COR-L47 (cell line): ENCODE data around the gene NINJ1.
"Not testable (repeated sequence)": the region's sequence is repeated elsewhere in the genome, so short reads cannot be mapped to it uniquely, and the experiment has no call there.

Source experiments
- DNase-seq: peaks from one replicate; lab custom pipeline; 2025; lab: John Stamatoyannopoulos, UW

NINJ1 gene

DNA sequence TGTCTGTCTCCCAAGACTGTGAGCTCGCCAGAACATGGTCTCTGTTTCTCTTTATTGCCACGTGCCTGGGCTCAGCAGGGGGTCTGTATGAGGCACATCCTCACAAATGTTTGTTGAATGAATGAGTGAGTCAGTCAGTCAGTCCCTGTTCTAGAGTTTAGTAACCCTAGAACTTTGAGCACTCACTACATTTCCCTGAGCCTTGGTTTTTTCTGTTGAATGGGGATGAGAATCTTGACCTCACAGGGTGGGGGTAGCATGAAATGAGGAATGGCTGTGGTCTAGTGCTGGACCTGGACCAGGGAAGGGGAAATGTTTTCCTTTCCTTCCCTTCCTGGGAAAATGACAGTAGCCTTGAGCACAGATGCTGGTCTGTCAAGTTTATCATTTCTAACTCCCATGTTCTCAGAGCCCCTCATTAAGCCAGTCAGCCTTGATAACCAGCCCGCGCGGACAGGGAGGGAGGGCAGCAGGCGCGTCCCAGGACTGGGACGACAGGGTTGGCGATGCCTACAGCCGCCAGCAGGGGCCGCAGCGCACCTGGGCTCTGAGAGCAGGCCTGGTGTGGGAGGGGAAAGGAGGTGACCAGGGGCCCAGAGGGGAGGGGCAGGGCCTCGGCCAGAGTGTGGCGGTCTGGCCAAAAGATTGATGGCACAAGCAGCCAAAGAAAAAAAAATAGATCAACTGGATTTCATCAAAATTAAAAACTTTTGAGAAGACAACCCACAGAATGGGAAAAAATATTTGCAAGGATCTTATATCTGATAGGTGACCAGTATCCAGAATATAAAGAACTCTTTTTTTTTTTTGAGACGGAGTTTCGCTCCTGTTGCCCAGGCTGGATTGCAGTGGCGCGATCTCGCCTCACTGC lies 25.8 kb upstream of the NINJ1 start:
- peak; percentile 63 for DNase-seq

DNA sequence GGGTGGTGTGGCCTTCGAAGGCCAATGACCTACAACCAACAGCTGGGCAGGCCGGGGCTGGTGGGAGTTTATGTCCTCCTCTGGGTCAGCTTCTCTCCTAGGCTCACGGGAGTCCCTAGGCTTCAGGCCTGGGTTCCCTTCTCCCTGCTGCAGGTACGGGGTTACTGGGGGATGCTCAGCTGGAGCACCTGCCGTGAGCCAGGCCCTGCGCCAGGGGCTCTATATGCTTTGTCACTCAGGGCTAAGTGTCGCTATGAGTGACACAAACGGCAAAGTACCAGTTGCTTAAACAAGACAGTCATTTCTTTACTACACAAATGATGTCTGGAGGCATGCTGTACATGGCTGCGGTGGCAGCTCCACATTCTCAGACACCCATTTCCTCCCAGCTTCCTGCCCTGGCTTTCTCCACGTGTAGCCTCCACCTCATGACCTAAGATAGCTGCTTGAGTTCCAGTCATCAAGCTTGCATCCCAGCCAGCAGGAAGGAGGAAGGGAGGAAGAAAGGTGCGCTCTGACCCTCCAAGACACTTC lies 22.5 kb upstream of the NINJ1 start:
- no peak for DNase-seq

DNA sequence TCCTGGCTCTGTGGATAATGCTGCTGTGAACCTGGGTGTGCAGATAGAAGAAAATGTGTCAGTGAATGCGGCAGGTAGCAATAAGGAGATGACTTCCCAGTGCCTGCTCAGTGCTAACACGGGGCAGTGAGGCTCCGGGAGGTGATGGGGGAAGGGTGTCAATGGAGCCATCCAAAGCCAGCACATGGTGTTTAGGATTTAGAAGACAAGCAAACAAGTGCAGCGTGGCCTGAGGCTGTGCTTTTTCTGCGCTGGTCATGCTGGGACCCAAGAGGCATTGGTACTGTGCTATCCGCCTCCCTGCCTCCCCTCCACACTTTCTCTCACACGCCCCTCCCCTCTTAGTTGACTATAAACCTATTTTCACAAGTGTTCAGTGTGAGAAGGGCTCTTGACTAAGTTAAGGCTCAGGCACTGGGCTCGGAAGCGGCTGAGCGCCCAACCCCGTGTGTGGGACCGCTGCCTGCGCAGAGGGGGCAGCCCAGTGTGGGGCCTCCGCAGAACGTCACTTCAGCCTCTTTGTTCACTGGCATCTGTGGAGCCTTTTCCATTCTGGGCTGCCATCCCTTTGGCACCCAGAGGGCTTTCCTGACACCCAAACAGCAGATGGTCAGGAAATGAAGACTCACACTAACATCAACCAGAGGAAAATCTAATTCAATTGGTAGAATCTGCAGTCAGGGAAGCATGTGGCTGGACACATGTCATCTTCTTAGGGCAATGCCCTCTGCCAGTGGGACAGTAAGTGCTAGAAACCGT lies 21.8 kb upstream of the NINJ1 start:
- no peak for DNase-seq

DNA sequence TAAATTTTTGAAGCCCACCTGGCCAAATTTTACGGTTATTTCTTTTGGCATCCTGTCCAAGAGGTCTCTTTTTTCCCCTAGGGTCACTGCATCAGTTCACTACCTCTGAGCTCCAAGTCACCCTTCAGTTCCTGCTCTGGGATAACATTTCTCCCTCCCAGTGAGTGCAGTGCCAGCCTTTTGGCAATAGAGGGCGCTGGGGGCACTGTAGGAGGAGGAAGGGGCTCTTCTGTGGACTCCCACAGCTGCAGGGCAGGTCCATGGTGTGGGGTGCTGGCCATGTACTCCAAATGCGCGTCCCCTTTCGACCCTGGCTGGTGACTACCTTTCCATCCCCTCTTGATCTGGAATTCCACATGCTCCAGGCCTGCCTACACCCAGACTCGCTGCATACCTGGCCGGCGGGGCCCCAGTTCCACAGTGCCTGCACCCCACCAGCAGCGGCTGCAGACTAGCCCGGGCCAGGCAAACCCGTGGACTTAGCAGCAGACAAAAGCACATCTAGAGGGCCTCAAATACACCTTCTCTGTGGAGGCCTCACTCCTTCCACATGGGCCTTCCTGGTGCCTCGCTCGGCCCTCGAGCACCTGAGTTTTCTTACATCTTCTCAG lies 20.3 kb upstream of the NINJ1 start:
- DNase-seq: peak; percentile 30

DNA sequence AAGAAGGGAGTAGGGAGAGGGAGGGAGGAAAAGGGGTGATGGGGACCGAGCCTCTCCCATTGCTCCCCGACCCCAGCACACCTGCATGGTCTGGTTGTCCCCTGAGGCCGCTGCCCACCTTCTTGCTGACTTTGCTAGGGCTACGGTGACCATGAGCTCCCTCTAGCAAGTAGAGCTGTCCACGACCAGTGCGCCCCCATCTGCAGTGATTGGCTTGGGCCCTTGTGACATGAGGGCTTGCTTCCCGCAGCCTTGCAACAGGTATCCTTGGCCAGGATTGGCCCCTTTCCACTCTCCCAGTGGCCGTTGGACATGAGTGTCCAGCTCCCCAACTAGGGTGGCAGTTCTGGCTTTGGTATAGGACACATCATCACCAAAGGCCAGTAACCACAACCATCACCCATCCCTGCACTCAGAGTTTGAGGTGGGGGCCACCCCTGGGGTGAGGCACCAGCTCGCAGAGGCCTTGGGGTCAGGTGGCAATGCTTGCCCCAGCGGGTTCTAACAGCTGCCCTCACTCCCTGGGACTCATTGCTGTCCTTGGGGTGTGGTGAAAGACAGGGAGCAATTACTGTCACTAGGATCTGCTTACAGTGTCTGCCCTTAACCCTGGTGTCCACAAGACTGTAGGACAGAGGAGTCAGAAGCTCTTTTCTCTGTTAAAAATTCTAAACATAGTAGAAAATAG lies 17.2 kb upstream of the NINJ1 start:
- no peak for DNase-seq

DNA sequence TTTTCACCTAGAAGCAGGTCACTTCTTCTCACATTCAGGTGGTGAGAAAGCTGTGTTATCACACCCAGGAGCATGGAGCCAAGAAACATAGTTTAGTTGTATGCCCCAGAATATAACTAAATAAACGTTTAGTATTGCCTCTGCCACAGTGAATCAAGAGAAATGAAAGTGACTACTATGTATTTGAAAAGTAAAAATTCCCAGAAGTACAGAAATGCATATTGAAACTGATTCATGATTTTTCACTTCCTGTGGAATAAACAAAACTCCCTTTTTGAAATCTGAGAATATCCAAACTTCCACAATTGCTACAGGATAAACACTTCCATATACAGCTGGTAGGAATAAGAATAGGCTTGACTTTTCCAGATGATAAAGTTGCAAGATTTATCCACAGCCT lies 15.3 kb upstream of the NINJ1 start:
- DNase-seq: no peak

DNA sequence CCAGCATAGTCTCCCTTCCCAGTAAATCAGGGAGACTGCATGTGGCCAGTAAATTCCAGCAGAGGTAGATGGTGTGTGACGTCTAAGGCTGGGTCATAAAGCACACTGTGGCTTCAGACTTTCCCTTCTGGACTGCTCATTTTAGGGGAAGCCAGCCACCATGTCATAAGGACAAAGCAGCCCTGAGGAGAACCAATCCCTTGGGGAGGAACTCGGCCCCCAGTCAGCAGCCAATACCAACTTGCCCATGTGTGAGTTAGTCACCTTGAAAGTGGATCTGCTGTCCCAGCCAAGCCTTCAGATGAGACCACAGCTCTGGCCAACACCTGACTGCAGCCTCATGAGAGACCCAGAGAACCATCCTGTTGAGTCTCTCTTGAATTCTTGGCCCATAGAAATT lies 14.7 kb upstream of the NINJ1 start:
- DNase-seq: no peak

DNA sequence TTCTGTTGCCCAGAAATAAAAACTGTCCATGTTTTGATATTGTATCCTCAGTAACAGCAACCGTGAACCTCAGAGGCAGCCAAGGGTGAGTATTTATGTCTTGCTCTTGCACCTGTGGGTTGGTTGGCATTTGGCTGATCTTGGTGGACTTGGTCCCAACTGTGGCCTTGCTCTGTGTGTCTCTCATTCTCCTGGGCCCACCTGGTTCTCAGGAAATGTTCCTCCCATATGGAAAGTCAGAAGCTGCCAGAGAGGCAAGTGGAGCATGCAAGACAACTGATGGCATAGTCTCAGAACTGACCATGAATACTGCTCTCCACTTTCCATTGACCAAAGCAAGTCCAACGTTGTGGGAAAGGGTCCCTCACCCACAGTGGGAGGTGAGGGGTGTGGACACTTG lies 13.6 kb upstream of the NINJ1 start:
- DNase-seq: no peak

DNA sequence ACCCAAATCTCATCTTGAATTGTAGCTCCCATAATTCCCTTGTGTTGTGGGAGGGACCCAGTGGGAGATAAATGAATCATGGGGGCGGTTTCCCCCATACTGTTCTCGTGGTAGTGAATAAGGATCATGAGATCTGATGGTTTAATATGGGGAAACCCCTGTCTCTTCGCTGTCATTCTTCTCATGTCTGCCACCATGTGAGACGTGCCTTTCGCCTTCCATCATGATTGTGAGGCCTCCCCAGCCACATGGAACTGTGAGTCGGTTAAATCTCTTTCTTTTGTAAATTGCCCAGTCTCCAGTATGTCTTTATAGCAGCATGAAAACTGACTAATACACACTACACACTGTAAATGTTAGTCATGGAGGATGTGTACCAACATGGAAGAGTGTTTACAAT lies 12.6 kb upstream of the NINJ1 start:
- not testable (repeated sequence) for DNase-seq

DNA sequence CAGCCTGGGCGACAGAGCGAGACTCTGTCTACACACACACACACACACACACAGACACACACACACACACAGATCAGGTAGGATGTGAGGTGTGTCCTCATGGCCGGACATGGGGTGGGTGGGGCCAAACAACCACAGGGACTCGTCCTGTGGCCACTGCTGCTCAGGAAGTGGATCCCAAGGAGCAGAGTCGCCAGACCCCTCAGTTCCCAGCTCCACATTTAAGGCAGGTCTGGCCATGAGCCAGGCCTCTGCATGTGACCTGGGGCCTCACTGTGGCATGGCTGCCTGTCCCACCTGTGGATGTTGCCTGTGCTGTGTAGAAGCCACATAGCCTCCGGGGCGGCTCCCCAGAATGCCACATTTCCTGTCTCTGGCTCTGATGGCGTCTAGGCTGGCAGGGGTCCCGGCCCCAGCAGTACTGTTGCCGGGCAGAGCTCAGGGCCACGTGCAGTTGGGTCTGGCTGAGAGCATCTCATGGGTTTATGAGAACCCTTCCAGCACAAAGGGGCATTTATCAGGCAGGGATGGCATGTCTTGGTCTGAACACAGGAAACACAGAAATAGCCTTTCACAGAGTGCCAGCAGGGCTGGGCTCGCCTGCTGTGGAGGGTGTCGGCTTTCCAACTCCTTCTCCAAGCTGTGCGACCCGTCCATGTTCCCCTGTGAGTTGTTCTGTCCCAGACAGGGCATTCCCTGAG lies 9.9 kb upstream of the NINJ1 start:
- no peak for DNase-seq

DNA sequence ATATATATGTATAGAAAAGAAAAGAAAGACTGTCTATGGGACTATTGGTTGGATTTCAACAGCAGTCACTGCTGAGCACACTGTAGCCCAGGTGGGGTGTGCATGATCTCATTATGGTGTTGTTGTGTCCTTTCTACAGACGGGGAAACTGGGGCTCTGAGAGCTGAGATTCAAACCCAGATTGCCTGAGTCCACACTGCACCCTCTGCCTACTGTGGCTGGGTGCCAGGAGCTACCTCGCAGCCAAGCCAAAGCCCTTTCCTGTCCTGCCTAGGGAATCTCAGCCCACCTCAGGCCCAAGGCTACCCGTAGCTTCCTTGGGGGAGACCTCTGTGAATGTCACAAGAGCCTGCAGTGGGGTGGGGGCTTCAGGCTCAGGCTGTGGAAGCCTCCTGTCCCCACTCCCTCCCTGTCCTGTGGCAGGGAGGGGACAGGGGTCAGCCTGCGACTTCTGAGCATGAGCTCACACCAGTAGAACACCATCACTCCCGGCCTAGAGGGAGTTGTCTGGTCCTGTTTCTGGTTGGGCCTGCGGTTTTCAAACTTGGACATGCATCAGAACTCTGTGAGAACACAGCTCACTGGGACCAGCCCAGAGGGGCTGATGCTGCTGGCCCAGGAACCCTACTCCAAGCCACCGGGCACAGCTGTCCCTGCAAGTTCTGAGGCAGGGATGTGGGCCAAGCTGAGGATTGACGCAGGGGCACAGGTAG lies 7.9 kb upstream of the NINJ1 start:
- DNase-seq: no peak

DNA sequence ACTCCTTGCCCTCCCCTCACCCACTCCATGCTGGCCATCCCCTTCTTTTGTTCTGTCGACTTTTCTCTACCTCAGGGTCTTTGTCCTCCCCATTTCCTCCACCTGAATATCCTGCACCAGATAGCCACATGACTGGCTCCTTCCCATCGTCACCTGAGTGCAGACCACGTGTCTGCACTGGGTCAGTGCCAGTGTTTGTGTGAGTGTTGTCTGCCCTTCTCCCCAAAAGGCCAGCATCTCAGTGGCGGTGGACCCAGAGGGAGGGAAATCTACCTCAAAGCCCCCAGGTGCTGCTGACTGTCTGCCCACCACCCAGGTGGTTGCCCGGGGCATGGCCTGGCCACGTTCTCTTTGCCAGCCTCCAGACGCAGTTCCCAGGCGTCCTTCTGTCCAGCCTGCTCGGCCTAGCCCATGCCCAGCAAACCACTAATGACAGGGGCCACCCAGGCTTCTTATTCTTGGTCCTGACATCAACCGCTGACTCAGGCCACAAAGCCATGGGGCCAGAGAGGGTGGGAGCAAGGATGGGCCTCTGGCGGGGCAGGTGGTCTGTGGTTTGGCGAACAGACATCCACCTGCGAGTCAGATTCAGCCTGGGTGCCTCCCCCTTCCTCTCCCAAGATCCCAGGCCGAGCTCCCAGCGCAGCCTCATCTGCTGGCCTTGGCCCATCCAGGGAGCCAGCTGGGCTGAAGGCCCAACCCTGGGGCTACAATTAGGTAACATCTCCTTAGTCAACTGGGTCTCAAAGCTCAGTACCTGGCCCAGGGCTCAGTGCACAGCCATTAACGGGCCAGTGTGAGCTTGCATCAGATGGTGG lies 5.5 kb upstream of the NINJ1 start:
- DNase-seq: no peak

DNA sequence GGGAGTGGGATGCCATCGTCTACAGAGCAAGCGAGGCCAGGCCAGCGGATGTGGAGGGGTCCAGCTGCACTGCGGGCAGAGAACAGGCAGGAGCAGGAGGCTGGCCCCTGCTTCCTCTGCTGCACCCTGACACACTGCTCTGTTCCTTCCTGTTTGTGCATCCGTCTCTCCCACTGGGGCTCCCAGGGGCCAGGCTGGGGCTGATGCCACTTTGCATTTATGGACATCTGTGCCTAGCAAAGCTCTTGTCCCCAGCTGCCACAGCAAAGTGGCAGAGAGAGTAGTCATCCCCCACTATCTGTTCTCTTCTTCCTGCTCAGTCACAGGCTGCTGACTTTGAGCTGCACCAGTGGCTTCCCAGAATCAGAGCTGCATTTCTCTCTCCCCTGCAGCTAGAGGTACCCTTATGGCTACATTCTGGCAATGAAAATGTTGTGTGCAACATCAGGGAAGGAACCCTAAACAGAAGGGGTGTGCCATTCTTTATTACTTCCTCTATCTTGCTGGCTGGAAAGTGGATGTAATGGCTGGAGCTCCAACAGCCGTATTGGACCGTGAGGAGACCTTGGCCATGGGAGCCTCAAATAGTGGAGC lies 4.2 kb upstream of the NINJ1 start:
- DNase-seq: no peak

DNA sequence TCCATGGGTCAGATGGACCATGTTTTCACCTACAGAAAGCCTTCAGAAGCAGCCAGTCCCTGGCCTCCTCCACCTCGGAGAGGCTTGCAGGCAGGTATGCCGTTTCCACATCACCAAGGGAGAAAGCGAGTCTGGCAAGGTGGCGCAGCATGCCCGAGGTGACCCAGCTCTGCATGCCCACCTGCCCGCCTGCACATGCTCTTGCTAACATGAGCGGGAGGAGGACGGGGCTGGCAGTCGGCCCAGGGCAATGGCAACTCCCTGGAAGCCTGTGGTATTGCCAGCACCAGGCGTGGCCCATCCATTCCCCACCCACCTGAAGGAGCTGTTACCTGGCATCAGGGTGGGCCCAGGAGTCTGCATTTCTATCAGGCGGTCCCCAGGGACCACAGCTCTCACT lies 3.3 kb upstream of the NINJ1 start:
- no peak for DNase-seq

DNA sequence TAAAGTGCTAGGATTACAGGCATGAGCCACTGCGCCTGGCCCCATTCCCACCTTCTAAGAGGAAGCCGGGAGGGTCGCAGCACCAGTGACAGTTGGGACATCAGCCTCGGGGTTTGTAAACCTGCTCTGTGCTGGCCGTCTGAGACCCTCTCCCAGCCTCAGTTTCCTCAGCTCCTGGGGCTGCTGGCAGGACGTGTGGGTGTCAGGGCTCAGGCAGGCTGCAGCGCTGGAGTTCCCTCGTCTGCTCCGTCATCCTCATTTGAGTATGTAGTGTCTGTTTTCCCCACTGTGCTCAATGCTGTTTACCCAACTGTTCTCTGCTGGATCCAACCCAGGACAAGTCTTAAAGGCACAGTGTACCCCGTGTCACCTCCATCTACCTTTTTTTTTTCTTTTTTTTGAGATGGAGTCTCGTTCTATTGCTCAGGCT lies 2.0 kb upstream of the NINJ1 start:
- DNase-seq: no peak

DNA sequence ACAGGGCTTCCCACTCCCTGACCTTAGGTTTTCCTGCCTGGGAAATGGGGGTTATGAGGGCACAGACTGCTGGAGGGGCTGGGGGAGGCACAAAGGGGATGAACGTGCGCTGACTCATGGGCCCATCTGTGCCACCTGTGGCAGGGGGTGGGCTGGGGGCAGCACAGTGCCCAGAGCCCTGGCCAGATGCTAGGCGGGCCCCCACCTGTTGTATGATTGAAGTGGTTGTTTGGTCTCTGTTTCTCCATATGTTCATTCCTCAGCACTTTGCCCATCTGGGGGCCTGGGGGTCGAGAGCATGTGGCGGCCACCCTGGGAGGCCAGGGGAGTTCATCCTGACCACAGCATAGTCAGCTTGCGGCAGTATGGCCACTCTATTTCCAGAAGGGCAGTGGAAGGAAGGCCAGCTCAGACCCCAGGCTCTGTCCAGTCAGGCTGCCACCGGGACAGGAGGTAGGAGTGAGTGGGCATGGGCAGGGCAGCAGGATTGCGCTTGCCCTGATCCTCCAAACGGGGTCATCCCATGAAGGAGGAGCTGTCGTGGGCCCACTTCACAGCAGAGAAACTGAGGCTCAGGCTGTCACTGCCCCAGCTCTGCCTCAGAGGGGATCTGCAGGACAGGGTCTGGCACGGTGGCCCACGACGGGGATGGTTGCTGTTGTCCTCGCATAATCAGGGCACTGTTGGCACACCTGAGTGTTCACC lies 841 bp upstream of the NINJ1 start:
- no peak for DNase-seq

DNA sequence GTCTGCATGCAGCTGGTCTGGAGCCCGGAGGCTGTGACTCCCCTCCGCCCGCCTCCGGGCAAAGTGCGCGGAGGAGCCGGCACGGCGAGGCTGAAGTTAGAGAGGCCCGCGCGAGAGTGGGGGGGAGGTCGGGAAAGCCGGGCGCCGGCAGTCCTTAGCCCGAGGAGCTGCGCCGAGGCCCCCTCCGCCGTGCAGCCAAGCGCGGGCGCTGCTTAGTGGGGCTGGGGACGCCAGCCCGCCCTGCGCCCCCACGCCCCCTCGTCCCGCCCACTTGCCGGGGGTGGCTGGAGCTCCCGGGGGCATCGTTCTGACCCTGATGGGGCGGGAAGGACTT lies 403 bp downstream of the NINJ1 start:
- peak; percentile 4 for DNase-seq

DNA sequence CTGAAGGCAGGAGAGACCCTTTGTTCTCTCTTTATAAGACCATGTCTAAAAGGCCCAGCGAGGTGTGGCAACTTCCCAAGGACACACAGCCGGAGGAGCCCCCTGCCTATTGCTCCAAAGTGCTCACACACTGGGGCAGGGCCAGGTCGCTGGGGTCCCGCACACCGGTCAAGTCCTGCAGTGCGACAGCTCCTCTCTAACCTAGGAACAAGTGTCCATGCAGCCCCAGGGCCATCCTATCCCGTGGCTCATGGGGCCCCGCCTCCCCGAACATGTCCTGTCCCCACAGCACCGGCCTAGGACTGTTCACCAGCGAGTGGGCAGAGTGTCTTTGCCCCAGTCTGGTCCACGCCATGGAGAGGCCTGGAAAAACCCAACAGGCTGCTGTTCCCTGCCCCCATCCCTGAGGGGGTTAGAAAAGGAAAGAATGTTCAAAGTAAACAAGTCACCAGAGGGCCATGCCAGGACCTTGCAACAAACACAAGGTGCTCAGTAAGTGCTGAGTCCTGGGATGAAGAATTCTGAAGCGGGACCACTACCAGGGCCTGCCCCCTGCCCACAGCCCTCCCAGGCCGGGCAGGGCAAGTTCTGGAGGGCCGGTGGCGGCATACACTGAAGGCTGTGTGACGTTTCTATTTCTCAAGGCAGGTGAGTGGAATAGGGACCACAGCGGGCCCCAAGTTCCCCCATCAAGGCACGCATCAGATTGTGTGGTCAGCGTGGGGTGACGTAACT lies 938 bp downstream of the NINJ1 start:
- no peak for DNase-seq
